Measurements from ENCODE around the gene LTN1. TPM values are rescaled to one million over a fixed set of nuclear protein-coding genes. Genes with fewer than 3 reads are reported as not detected.

Gene LTN1
- total RNA-seq, 1 experiment from 2014 or later = 18.7 TPM

- Histone ChIP-seq H3K4me2 (no peak overlapping the region), H3K36me3 (ENCODE audit: low read depth) (no peaks in the 10 kb centered on the region), H3F3A (ENCODE audit: insufficient read depth, low read depth) (no peaks in the 10 kb centered on the region), H3K4me3 (no peak overlapping the region), H2AFZ (no peak overlapping the region), H3K9me2 (ENCODE audit: insufficient read depth) (no peaks in the 10 kb centered on the region), H3K27ac (no peak overlapping the region), H3K4me1 (replicated peaks; ENCODE audit: insufficient read depth) (no peaks in the 10 kb centered on the region), H4K20me1 (ENCODE audit: insufficient read depth) (no peaks in the 10 kb centered on the region), H3K9me3 (ENCODE audit: insufficient read depth, low read depth) (no peaks in the 10 kb centered on the region), H3K79me2 (ENCODE audit: low read depth) (no peaks in the 10 kb centered on the region), H3K27me3 (ENCODE audit: insufficient read depth, low read depth) (no peaks in the 10 kb centered on the region)
- BruUV-seq (replicated peaks) = no TSS peak
- intact Hi-C loops (cut with micrococcal nuclease; ENCODE audit: unreplicated experiment) = no loop called here
- CTCF ChIA-PET = no interaction called here
- no peak for TF ChIP-seq CTCF (conservative IDR thresholded peaks at IDR 0.05)
- no peak for TF ChIP-seq EZH2 (IDR thresholded peaks at IDR 0.05; ENCODE audit: low read depth)
- POLR2A ChIA-PET (ENCODE audit: unreplicated experiment) = no interaction called here
- no peak for DNase-seq
Observed at GRCh38 chr21:28899744-28900143, 92.9 kb downstream of the LTN1 start.

DNA sequence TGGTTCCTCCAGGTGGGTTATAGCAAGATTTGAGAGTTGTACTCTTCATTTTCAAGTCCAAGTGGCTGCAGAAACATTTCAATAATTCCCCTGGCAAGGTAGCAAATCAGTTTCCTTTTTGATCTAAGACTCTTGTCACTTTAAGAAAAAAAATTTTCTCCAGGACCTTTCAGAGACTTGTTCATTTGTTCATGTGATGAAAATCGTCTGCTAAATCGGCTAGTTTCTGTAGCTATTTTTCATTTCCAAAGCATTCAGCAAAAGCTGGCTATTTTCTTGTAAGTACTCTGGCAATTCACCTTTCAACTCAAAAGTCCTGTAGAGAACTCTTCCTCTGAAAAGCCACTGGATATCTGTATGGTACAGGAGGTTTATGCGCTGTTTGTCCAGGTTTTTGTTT is 93.5 kb downstream of the LTN1 start:
- POLR2A ChIA-PET (ENCODE audit: unreplicated experiment) = no interaction called here
- Histone ChIP-seq H3K27me3 (ENCODE audit: insufficient read depth, low read depth) (no peaks in the 10 kb centered on the region), H3K79me2 (ENCODE audit: low read depth) (no peaks in the 10 kb centered on the region), H3K27ac (no peak overlapping the region), H3K9me2 (ENCODE audit: insufficient read depth) (no peaks in the 10 kb centered on the region), H3K4me3 (no peak overlapping the region), H4K20me1 (ENCODE audit: insufficient read depth) (no peaks in the 10 kb centered on the region), H3K9me3 (ENCODE audit: insufficient read depth, low read depth) (no peaks in the 10 kb centered on the region), H2AFZ (no peak overlapping the region), H3K36me3 (ENCODE audit: low read depth) (no peaks in the 10 kb centered on the region), H3K4me1 (replicated peaks; ENCODE audit: insufficient read depth) (no peaks in the 10 kb centered on the region), H3F3A (ENCODE audit: insufficient read depth, low read depth) (no peaks in the 10 kb centered on the region), H3K4me2 (no peak overlapping the region)
- no TSS peak for BruUV-seq (replicated peaks)
- CTCF ChIA-PET = no interaction called here
- intact Hi-C loops (cut with micrococcal nuclease; ENCODE audit: unreplicated experiment) = no loop called here
- DNase-seq = no peak
- TF ChIP-seq EZH2 (IDR thresholded peaks at IDR 0.05; ENCODE audit: low read depth) = no peak
- TF ChIP-seq CTCF (conservative IDR thresholded peaks at IDR 0.05) = no peak

- Histone ChIP-seq H4K20me1 (ENCODE audit: insufficient read depth) (no peaks in the 10 kb centered on the region), H3K4me1 (replicated peaks; ENCODE audit: insufficient read depth) (no peaks in the 10 kb centered on the region), H3K9me3 (ENCODE audit: insufficient read depth, low read depth) (no peaks in the 10 kb centered on the region), H3K27me3 (ENCODE audit: insufficient read depth, low read depth) (peaks cover 7% of the 10 kb centered on the region; the same call in 1 of the 2 replicates), H3K4me3 (no peak overlapping the region), H3F3A (ENCODE audit: insufficient read depth, low read depth) (no peaks in the 10 kb centered on the region), H3K4me2 (no peak overlapping the region), H2AFZ (no peak overlapping the region), H3K36me3 (ENCODE audit: low read depth) (no peaks in the 10 kb centered on the region), H3K9me2 (ENCODE audit: insufficient read depth) (no peaks in the 10 kb centered on the region), H3K27ac (no peak overlapping the region), H3K79me2 (ENCODE audit: low read depth) (no peaks in the 10 kb centered on the region)
- no peak for TF ChIP-seq CTCF (conservative IDR thresholded peaks at IDR 0.05)
- no peak for TF ChIP-seq EZH2 (IDR thresholded peaks at IDR 0.05; ENCODE audit: low read depth)
- ChIA-PET POLR2A (ENCODE audit: unreplicated experiment) (no interaction called here), CTCF (no interaction called here)
- no TSS peak for BruUV-seq (replicated peaks)
- no peak for DNase-seq
- intact Hi-C loops (cut with micrococcal nuclease; ENCODE audit: unreplicated experiment) = no loop called here
Observed at GRCh38 chr21:28893687-28894086, 99.0 kb downstream of the LTN1 start.

Measured in PC-9 (cell line).